K562 (cell line): Measurements from ENCODE around the gene CDCP1. TPM values are rescaled to one million over a fixed set of nuclear protein-coding genes. Genes with fewer than 3 reads are reported as not detected.

ENCODE experiments used
- CBX8 ChIP-seq: fragments of 200-600 bp; sonication (generic); IDR thresholded peaks from 2 replicates; pipeline ENCODE4 v1.6.1; 2012; ENCODE audit warnings: borderline replicate concordance, mixed run types, low read depth, mild to moderate bottlenecking, moderate library complexity, mixed read lengths, low read length, control low read depth, inconsistent platforms; ENCODE audit not compliant: poor library complexity, severe bottlenecking; ENCODE audit errors: extremely low read depth
- DEAF1 ChIP-seq: fragments of 450-650 bp; formaldehyde crosslinking; IDR thresholded peaks from 2 replicates; pipeline ENCODE4 v1.4.0; 2020; ENCODE audit warnings: mild to moderate bottlenecking, moderate library complexity
- EP300 ChIP-seq: IDR thresholded peaks from 2 replicates; pipeline ENCODE4 v1.6.1; 2012; ENCODE audit warnings: low read length, improper control_type of control experiment
- FIP1L1 ChIP-seq: fragments of 200-400 bp; formaldehyde crosslinking; IDR thresholded peaks from 2 replicates; pipeline ENCODE4 v1.6.1; 2018; ENCODE audit warnings: mild to moderate bottlenecking, low read depth, low read length; ENCODE audit not compliant: poor library complexity, severe bottlenecking
- FOSL1 ChIP-seq: fragments of 200-800 bp; sonication (Bioruptor generic); conservative IDR thresholded peaks from 2 replicates; pipeline ENCODE4 v1.6.1; 2016; ENCODE audit warnings: missing genetic modification characterization, missing compliant biosample characterization
- JUND ChIP-seq, 2 experiments: IDR thresholded peaks; 2 replicates in 1 of 2; 3 replicates in 1 of 2; pipeline ENCODE4 v1.6.1; 2011; ENCODE audit warnings: borderline replicate concordance in 2 of 2, low read depth in 2 of 2, low read length in 2 of 2, improper control_type of control experiment in 1 of 2, missing biosample characterization in 1 of 2, missing genetic modification characterization in 1 of 2, missing genetic modification reagents in 1 of 2
- MAFG ChIP-seq: fragments of 450-650 bp; conservative IDR thresholded peaks from 2 replicates; pipeline ENCODE4 v1.6.1; 2016; ENCODE audit warnings: missing genetic modification characterization, missing compliant biosample characterization
- MTA3 ChIP-seq: fragments of 450-650 bp; formaldehyde crosslinking; IDR thresholded peaks from 2 replicates; pipeline ENCODE4 v1.6.1; 2017; ENCODE audit warnings: mild to moderate bottlenecking, borderline replicate concordance
- NFE2L1 ChIP-seq: fragments of 450-650 bp; IDR thresholded peaks from 2 replicates; pipeline ENCODE4 v1.6.1; 2016; ENCODE audit warnings: missing genetic modification characterization, low read depth, mild to moderate bottlenecking, missing compliant biosample characterization, moderate library complexity, borderline replicate concordance
- POLR2H ChIP-seq: IDR thresholded peaks from 2 replicates; pipeline ENCODE4 v1.6.1; 2016; ENCODE audit warnings: missing genetic modification characterization, low read depth, mild to moderate bottlenecking, control low read depth, missing compliant biosample characterization, moderate library complexity
- SMARCA4 ChIP-seq: fragments of 450-650 bp; IDR thresholded peaks from 2 replicates; pipeline ENCODE4 v1.6.1; 2016
- SMARCE1 ChIP-seq: fragments of 450-650 bp; IDR thresholded peaks from 2 replicates; pipeline ENCODE4 v1.7.1; 2016; ENCODE audit warnings: mild to moderate bottlenecking
- VEZF1 ChIP-seq: fragments of 200-800 bp; sonication (Bioruptor generic); IDR thresholded peaks from 2 replicates; pipeline ENCODE4 v1.6.1; 2017; ENCODE audit warnings: missing genetic modification characterization, missing compliant biosample characterization
- ZNF239 ChIP-seq: fragments of 250-450 bp; sonication (Bioruptor Pico); IDR thresholded peaks from 2 replicates; pipeline ENCODE4 v1.4.0; 2020; ENCODE audit warnings: mild to moderate bottlenecking
- polyA plus RNA-seq, 8 experiments: library from polyadenylated mRNA; depleted of rRNA in 4 of 8; stranded (reverse) in 5 of 8; unstranded in 3 of 8; fragments of >200 nt; fragmentation: Nextera tagmentation in 2 of 8; fragmentation: Illumina TruSeq in 1 of 8; extraction: Ambion mirVana in 2 of 8; extraction: Trizol in 1 of 8; gene quantifications; 2 replicates each; pipeline versions ENCODE4 v1.2.1 to v1.2.3, GENCODE V29; 2011 to 2014; ENCODE audit warnings: inconsistent platforms in 1 of 8, missing spikeins in 1 of 8
- total RNA-seq, 7 experiments: library from RNA; depleted of rRNA in 6 of 7; stranded (reverse); fragments of >200 nt in 6 of 7; fragmentation: Illumina TruSeq in 2 of 7; extraction: Trizol in 2 of 7; gene quantifications; 2 replicates each; pipeline versions ENCODE4 v1.2.1 to v1.2.3, GENCODE V29; 2011 to 2021; ENCODE audit warnings: low replicate concordance in 1 of 7
- TF ChIP-seq, protein P1 (sequence below), 2 experiments: fragments of 200-800 bp in 1 of 2; sonication (Bioruptor generic) in 1 of 2; sonication (generic) in 1 of 2; formaldehyde crosslinking in 1 of 2; IDR thresholded peaks in 1 of 2; conservative IDR thresholded peaks in 1 of 2; 2 replicates each; pipeline versions ENCODE4 v1.5.0 to v1.6.1; 2016 to 2020; ENCODE audit warnings: missing compliant biosample characterization in 1 of 2, missing genetic modification characterization in 1 of 2, missing genetic modification reagents in 1 of 2
- TF ChIP-seq, protein P2 (sequence below): sonication (generic); formaldehyde crosslinking; IDR thresholded peaks from 2 replicates; pipeline ENCODE4 v1.9.0; 2022; ENCODE audit warnings: mild to moderate bottlenecking, missing genetic modification reagents
- TF ChIP-seq, protein P3 (sequence below): fragments of 450-650 bp; formaldehyde crosslinking; IDR thresholded peaks from 2 replicates; pipeline ENCODE4 v1.4.0; 2020; ENCODE audit warnings: mild to moderate bottlenecking, mixed read lengths

The CDCP1 gene
- total and polyA plus RNA-seq, 9 of the 15 experiments (the other 6 are each of a cell fraction or from before 2014, with no cell fraction given) = 3.9 to 16.4 (median 5.2) TPM

GRCh38 chr3:45043728-45044299 lies 102.4 kb downstream of the CDCP1 start (continued):
- no peak for TF ChIP-seq FIP1L1
- TF ChIP-seq CBX8 = no peak
- TF ChIP-seq JUND (IDR thresholded peaks at IDR 0.05; ENCODE audit: borderline replicate concordance, low read depth, low read length) = peak; percentile 99
- peak; percentile 100 for TF ChIP-seq JUND (tag; IDR thresholded peaks at IDR 0.05; ENCODE audit: borderline replicate concordance, low read depth, low read length)
- TF ChIP-seq ZNF239 (CRISPR knock-in tag) = peak; percentile 34; the same call in 1 of the 2 replicates
- TF ChIP-seq, protein P1, sequence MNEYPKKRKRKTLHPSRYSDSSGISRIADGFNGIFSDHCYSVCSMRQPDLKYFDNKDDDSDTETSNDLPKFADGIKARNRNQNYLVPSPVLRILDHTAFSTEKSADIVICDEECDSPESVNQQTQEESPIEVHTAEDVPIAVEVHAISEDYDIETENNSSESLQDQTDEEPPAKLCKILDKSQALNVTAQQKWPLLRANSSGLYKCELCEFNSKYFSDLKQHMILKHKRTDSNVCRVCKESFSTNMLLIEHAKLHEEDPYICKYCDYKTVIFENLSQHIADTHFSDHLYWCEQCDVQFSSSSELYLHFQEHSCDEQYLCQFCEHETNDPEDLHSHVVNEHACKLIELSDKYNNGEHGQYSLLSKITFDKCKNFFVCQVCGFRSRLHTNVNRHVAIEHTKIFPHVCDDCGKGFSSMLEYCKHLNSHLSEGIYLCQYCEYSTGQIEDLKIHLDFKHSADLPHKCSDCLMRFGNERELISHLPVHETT (CRISPR knock-in tag; conservative IDR thresholded peaks at IDR 0.05 in 1 of 2, IDR thresholded peaks at IDR 0.05 in 1 of 2) = peak in 1 of 2 experiments; percentile 65; a peak in 1 of 4 replicates
- peak; percentile 43; the same call in 1 of the 2 replicates for TF ChIP-seq DEAF1 (CRISPR knock-in tag)
- TF ChIP-seq MTA3 = peak; percentile 27; the same call in 1 of the 2 replicates
- TF ChIP-seq SMARCA4 = peak; percentile 60
- TF ChIP-seq FOSL1 (tag) = peak; percentile 97
- TF ChIP-seq SMARCE1 = peak; percentile 56; the same call in 1 of the 2 replicates
- 0 out of 2 replicates have a peak, but pooled peaks have one; percentile 33 for TF ChIP-seq POLR2H (tag)
- peak; percentile 58; the same call in 1 of the 2 replicates for TF ChIP-seq NFE2L1 (tag)
- peak; percentile 49; the same call in 1 of the 2 replicates for TF ChIP-seq EP300
- peak; percentile 91 for TF ChIP-seq MAFG
- TF ChIP-seq, protein P2, sequence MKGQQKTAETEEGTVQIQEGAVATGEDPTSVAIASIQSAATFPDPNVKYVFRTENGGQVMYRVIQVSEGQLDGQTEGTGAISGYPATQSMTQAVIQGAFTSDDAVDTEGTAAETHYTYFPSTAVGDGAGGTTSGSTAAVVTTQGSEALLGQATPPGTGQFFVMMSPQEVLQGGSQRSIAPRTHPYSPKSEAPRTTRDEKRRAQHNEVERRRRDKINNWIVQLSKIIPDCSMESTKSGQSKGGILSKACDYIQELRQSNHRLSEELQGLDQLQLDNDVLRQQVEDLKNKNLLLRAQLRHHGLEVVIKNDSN (CRISPR knock-in tag) = no peak
- peak; percentile 15; the same call in 1 of the 2 replicates for TF ChIP-seq VEZF1 (CRISPR knock-in tag)
- TF ChIP-seq, protein P3, sequence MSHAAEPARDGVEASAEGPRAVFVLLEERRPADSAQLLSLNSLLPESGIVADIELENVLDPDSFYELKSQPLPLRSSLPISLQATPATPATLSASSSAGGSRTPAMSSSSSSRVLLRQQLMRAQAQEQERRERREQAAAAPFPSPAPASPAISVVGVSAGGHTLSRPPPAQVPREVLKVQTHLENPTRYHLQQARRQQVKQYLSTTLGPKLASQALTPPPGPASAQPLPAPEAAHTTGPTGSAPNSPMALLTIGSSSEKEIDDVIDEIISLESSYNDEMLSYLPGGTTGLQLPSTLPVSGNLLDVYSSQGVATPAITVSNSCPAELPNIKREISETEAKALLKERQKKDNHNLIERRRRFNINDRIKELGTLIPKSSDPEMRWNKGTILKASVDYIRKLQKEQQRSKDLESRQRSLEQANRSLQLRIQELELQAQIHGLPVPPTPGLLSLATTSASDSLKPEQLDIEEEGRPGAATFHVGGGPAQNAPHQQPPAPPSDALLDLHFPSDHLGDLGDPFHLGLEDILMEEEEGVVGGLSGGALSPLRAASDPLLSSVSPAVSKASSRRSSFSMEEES (CRISPR knock-in tag) = no peak
